ENCODE data around the gene ASB2. TPM values are rescaled to one million over a fixed set of nuclear protein-coding genes. Genes with fewer than 3 reads are reported as not detected.

The ASB2 gene
- polyA plus RNA-seq, 1 experiment: 1.6 TPM

- ChIA-PET CTCF (interaction anchor here (1.0 to 2.8 kb wide), 3 partner anchors 15 to 115 kb away, joined by 3 to 17 read pairs (median 5); no protein-coding TSS in a partner anchor), POLR2A (no interaction called here)
- no peak for DNase-seq (ENCODE audit: low read depth, low spot score)
- H3K4me3 ChIP-seq (ENCODE audit: low read depth, low read length): no peak overlapping the region
- H3K9me3 ChIP-seq (ENCODE audit: control insufficient read depth, insufficient read depth, low read length): no peaks in the 10 kb centered on the region
- H3K27me3 ChIP-seq (ENCODE audit: control insufficient read depth, insufficient read depth, low read length): peaks cover 15% of the 10 kb centered on the region
- no peak overlapping the region for H3K27ac ChIP-seq (ENCODE audit: low read depth, low read length)
- TF ChIP-seq, protein P1, sequence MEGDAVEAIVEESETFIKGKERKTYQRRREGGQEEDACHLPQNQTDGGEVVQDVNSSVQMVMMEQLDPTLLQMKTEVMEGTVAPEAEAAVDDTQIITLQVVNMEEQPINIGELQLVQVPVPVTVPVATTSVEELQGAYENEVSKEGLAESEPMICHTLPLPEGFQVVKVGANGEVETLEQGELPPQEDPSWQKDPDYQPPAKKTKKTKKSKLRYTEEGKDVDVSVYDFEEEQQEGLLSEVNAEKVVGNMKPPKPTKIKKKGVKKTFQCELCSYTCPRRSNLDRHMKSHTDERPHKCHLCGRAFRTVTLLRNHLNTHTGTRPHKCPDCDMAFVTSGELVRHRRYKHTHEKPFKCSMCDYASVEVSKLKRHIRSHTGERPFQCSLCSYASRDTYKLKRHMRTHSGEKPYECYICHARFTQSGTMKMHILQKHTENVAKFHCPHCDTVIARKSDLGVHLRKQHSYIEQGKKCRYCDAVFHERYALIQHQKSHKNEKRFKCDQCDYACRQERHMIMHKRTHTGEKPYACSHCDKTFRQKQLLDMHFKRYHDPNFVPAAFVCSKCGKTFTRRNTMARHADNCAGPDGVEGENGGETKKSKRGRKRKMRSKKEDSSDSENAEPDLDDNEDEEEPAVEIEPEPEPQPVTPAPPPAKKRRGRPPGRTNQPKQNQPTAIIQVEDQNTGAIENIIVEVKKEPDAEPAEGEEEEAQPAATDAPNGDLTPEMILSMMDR (IDR thresholded peaks at IDR 0.05; ENCODE audit: low read depth, low read length): no peak
These were observed 45.2 kb upstream of the ASB2 start for GRCh38 chr14:94021416-94022157.

GRCh38 chr14:94021001-94021400 is 44.6 kb upstream of the ASB2 start:
- Histone ChIP-seq H3K4me3 (ENCODE audit: low read depth, low read length) (no peak overlapping the region), H3K27me3 (ENCODE audit: control insufficient read depth, insufficient read depth, low read length) (peaks cover 21% of the 10 kb centered on the region), H3K9me3 (ENCODE audit: control insufficient read depth, insufficient read depth, low read length) (no peaks in the 10 kb centered on the region), H3K27ac (ENCODE audit: low read depth, low read length) (no peak overlapping the region)
- POLR2A ChIA-PET: no interaction called here
- TF ChIP-seq, protein P1 (IDR thresholded peaks at IDR 0.05; ENCODE audit: low read depth, low read length): no peak
- DNase-seq (ENCODE audit: low read depth, low spot score): no peak
- CTCF ChIA-PET: interaction anchor here (1.0 to 2.8 kb wide), 4 partner anchors 16 to 115 kb away, joined by 3 to 17 read pairs (median 6); no protein-coding TSS in a partner anchor

GRCh38 chr14:94020267-94020666 is 43.9 kb upstream of the ASB2 start:
- TF ChIP-seq, protein P1 (IDR thresholded peaks at IDR 0.05; ENCODE audit: low read depth, low read length): no peak
- no peak overlapping the region for H3K27ac ChIP-seq (ENCODE audit: low read depth, low read length)
- ChIA-PET POLR2A (no interaction called here), CTCF (interaction anchor here (0.6 to 2.8 kb wide), 4 partner anchors 14 to 81 kb away, joined by 3 to 17 read pairs (median 6); no protein-coding TSS in a partner anchor)
- no peak overlapping the region for H3K4me3 ChIP-seq (ENCODE audit: low read depth, low read length)
- DNase-seq (ENCODE audit: low read depth, low spot score): no peak
- H3K27me3 ChIP-seq (ENCODE audit: control insufficient read depth, insufficient read depth, low read length): peaks cover 27% of the 10 kb centered on the region
- no peaks in the 10 kb centered on the region for H3K9me3 ChIP-seq (ENCODE audit: control insufficient read depth, insufficient read depth, low read length)

DNA sequence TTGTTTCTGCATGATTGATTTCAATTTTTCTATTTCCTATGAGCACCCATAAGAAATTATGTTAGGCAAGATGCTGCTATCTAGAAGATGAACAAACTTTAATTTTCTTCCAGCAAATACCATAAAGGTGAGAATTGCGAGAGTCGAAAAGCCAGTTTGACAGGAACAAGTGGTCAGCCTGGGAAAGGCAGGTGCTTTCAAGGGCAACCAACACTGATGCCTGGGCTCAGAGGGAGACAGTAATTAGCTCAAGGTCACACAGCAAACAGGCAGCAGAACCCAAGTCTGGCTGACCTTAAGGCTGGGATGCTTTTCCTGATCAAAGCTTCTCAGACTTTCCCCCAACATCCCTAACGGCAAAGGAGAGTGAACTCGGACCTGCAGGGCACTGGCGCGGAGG is 43.0 kb upstream of the ASB2 start:
- POLR2A ChIA-PET: no interaction called here
- DNase-seq (ENCODE audit: low read depth, low spot score): no peak

More for the DNA sequence above, 43.0 kb upstream of the ASB2 start:
- CTCF ChIA-PET: interaction anchor here (0.6 to 2.8 kb wide), 3 partner anchors 15 to 113 kb away, joined by 3 to 17 read pairs (median 6); no protein-coding TSS in a partner anchor
- H3K27me3 ChIP-seq (ENCODE audit: control insufficient read depth, insufficient read depth, low read length): peaks cover 35% of the 10 kb centered on the region
- no peaks in the 10 kb centered on the region for H3K9me3 ChIP-seq (ENCODE audit: control insufficient read depth, insufficient read depth, low read length)
- TF ChIP-seq, protein P1 (IDR thresholded peaks at IDR 0.05; ENCODE audit: low read depth, low read length): no peak
- H3K27ac ChIP-seq (ENCODE audit: low read depth, low read length): no peak overlapping the region
- H3K4me3 ChIP-seq (ENCODE audit: low read depth, low read length): no peak overlapping the region

Data from AG04450 (cell line).